NCI-H748 (cell line): Measurements from ENCODE around the gene GLT8D2.

ENCODE experiments used
- DNase-seq: peaks from one replicate; lab custom pipeline; 2025; ENCODE audit not compliant: unreplicated experiment; lab: John Stamatoyannopoulos, UW

GLT8D2 gene

DNA sequence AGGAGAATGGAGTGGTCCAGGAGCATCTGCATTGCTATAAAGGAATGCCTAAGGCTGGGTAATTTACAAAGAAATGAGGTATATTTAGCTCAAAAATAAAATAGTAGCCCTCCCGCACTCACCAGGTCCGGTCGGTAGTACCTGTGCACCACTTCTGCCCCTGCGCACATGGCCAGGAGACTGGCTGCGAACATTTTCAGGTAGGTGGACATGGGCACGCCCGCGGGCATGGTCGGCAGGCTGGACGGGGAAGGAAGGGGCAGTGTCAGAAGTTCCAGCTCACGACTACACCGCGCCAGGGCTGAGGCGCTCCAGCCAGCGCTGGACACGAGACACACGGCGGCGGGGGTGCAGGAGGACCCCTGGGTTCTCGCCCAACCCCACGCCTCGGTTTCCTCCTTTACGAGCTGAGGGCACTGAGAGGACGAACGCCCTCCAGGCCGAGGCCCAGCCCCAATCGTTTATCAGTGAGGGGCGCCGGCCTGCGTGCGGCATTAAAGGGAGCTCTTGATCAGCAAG is 93.4 kb downstream of the GLT8D2 start:
- DNase-seq = peak; percentile 68

DNA sequence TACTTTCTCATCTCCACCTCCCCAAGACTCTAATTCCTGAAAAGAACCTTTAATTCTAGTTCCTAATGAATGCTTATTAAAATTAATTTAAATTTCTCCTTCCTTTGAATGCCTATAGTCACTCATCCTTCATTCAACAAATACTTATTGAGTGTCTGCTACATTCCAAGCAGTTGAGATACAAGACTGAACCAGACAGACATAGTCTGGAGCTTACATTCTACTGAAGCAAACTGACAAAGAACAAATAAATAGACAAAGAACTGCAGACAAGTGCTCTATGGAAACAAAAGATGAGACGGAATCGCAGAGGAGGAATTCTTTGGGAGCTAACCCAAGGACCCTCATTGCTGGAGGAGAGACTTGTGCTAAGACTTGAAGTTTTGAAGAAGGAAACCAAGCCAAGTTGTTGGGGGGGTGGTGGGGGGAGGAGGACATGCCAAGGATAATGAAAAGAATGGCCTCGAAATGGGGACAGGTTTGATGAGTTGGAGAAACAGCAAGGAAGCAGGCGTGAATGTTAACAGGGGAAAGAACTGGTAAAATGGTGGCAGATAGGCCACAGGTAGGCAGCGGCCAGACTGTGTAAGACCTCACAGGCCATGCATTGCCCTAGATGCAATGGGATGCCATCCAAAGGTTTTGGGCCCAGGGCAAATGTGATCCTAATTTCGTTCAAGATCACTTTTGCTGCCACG is 94.0 kb downstream of the GLT8D2 start:
- no peak for DNase-seq

DNA sequence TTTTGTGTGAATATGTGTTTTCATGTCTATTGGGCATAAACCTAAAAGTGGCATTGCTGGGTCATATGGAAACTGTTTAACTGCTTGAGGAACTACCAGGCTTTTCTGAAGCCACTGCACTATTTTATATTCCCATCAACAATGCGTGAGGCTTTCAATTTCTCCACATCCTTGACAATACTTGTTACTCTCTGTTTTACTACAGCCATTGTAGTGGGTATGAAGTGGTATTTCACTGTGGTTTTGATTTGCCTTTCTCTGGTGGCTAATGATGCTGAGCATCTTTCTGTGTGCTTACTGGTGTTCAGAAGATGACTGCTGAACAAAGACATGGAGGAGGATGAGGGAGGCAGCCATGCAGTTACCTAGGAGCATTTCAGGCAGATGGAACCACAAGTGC is 97.5 kb downstream of the GLT8D2 start:
- DNase-seq = no peak

DNA sequence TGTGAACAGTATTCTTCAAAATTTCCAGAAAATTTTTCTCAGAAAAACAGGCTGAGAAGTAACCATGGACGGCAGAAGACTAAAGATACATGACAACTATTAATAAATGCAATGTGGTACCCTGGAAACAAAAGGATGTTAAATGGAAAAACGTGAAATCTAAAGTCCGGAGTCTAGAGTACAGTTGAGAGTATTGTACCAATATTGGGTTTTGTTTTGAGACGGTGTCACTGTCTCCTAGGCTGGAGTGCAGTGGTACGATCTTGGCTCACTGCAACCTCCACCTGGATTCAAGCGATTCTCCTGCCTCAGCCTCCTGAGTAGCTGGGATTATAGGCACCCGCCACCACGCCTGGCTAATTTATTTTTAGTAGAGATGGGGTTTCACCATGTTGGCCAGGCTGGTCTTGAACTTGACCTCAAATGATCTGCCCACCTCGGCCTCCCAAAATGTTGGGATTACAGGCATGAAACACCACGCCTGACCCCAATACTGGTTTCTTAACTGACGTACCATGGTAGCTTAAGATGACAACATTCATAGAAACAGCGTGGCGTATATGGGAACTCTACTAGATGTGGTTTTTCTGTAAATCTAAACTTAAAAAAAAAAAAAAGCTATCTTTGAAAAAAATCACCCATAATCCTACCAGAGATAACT is 101.1 kb downstream of the GLT8D2 start:
- no peak for DNase-seq

DNA sequence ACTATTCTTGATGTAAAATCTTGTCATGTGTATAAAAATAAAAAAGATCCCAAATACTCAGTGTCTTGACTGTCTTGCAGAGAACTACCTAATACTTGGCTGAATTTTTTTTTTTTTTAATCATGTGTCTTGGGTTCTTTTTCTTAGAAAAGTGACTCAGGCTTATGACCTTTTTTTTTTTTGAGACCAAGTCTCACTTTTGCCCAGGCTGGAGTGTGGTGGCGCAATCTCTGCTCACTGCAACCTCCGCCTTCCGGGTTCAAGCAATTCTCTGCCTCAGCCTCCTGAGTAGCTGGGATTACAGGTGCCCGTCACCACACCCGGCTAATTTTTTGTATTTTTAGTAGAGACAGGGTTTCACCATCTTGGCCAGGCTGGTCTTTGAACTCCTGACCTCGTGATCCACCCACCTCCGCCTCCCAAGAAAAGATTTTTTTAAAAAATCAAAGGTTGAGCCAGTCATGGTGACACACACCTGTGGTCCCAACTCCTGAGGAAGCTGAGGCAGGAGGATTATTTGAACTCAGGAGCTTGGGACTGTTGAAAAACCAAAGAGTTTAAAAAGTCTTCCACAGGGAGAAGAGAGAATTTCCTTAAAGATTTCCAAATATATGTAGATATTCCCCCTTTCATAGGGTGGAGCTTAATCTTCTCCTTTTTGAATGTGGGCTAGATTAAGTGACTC is 102.0 kb downstream of the GLT8D2 start:
- DNase-seq = no peak

DNA sequence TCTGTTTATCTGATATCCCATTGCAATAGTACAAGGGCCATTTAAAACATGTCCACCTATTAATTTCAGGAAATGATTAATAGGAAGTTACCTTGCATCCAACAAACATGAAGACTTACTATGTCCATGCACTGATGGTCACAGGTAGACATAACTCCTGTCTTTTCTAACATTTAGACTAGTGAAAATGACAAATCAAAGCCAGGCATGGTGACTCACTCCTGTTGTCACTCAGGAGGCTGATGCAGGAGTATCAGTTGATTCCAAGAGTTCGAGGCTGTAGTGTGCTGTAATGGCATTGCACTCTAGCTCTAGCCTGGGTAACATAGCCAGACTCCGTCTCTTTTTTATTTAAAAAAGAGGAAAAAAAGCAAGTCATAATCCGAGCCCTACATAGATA is 105.0 kb downstream of the GLT8D2 start:
- no peak for DNase-seq
